IMR-90 (cell line): ENCODE measurements around the gene USP35. TPM values are rescaled to one million over a fixed set of nuclear protein-coding genes. Genes with fewer than 3 reads are reported as not detected.

ENCODE experiments used
- ATAC-seq: fragments of 200-7000 bp; cut with Tn5 transposase; 2 replicates; pipeline ENCODE4 v1.9.1; 2020; ENCODE audit warnings: low read depth, mild to moderate bottlenecking, moderate library complexity
- BruUV-seq: library from RNA; stranded (reverse); fragments of 400-500 nt; replicated peaks from 2 replicates; lab custom pipeline; 2021; lab: Mats Ljungman, UMichigan
- CTCF ChIA-PET: fragments of 300-600 bp; formaldehyde crosslinking; extraction: SDS; loops from one replicate; lab custom pipeline; 2021; ENCODE audit warnings: antibody characterized with exemption; lab: Yijun Ruan, JAX
- POLR2A ChIA-PET: fragments of 300-600 bp; sonication (Branson Sonifier 250); formaldehyde crosslinking; loops from one replicate; lab custom pipeline; 2022; ENCODE audit warnings: antibody characterized with exemption; ENCODE audit not compliant: unreplicated experiment; lab: Charles Lee
- DNase-seq: peaks from one replicate; pipeline ENCODE4 v3.0.0; 2013
- H2AFZ ChIP-seq: replicated peaks from 2 replicates; pipeline ENCODE3; 2013; ENCODE audit warnings: low read length, mild to moderate bottlenecking; ENCODE audit not compliant: poor library complexity
- H2AK5ac ChIP-seq: 2 replicates; pipeline ENCODE4 v1.6.1; 2013; ENCODE audit warnings: low read depth, low read length, inconsistent platforms
- H2AK9ac ChIP-seq: replicated peaks from 2 replicates; pipeline ENCODE3; 2013; ENCODE audit warnings: mild to moderate bottlenecking, low read depth, low read length, moderate library complexity; ENCODE audit not compliant: poor library complexity
- H2BK120ac ChIP-seq: 2 replicates; pipeline ENCODE4 v1.6.1; 2013; ENCODE audit warnings: low read depth, low read length, inconsistent platforms
- H2BK15ac ChIP-seq: 3 replicates; pipeline ENCODE4 v1.6.1; 2013; ENCODE audit warnings: low read depth, low read length, inconsistent platforms
- H2BK20ac ChIP-seq: 2 replicates; pipeline ENCODE4 v1.6.1; 2013; ENCODE audit warnings: low read depth, mild to moderate bottlenecking, inconsistent platforms, low read length, moderate library complexity
- H2BK5ac ChIP-seq: 2 replicates; pipeline ENCODE4 v1.6.1; 2013; ENCODE audit warnings: mild to moderate bottlenecking, low read depth, low read length, inconsistent platforms; ENCODE audit not compliant: poor library complexity, severe bottlenecking
- H3K14ac ChIP-seq: replicated peaks from 2 replicates; pipeline ENCODE4 v1.6.1; 2013; ENCODE audit warnings: low read depth, low read length, inconsistent platforms
- H3K18ac ChIP-seq: 2 replicates; pipeline ENCODE4 v1.6.1; 2013; ENCODE audit warnings: low read depth, low read length, control low read depth
- H3K23ac ChIP-seq: 2 replicates; pipeline ENCODE4 v1.6.1; 2013; ENCODE audit warnings: low read depth, low read length, inconsistent platforms
- H3K27ac ChIP-seq: 2 replicates; pipeline ENCODE4 v1.5.1; 2013; ENCODE audit warnings: mild to moderate bottlenecking, control low read depth, low read length; ENCODE audit not compliant: insufficient read depth
- H3K27me3 ChIP-seq: 2 replicates; pipeline ENCODE4 v1.6.1; 2013; ENCODE audit warnings: low read length; ENCODE audit not compliant: control insufficient read depth, insufficient read depth
- H3K36me3 ChIP-seq: 2 replicates; pipeline ENCODE4 v1.6.1; 2013; ENCODE audit warnings: low read length, mixed read lengths; ENCODE audit not compliant: control insufficient read depth, insufficient read depth
- H3K4ac ChIP-seq: 2 replicates; pipeline ENCODE4 v1.6.1; 2013; ENCODE audit warnings: low read depth, low read length, inconsistent platforms
- H3K4me1 ChIP-seq: 2 replicates; pipeline ENCODE4 v1.6.1; 2013; ENCODE audit warnings: low read length, mixed read lengths; ENCODE audit not compliant: control insufficient read depth, insufficient read depth
- H3K4me2 ChIP-seq: 2 replicates; pipeline ENCODE4 v1.6.1; 2013; ENCODE audit warnings: low read depth, mild to moderate bottlenecking, control low read depth, low read length, moderate library complexity
- H3K4me3 ChIP-seq: 2 replicates; pipeline ENCODE4 v1.5.1; 2013; ENCODE audit warnings: low read depth, mild to moderate bottlenecking, control low read depth, low read length, moderate library complexity; ENCODE audit not compliant: insufficient read depth
- H3K56ac ChIP-seq: 2 replicates; pipeline ENCODE4 v1.6.1; 2013; ENCODE audit warnings: low read length, inconsistent platforms; ENCODE audit not compliant: insufficient read depth; ENCODE audit errors: extremely low read depth
- H3K79me1 ChIP-seq, 2 experiments: 2 replicates each; pipeline ENCODE4 v1.6.1; 2013; ENCODE audit warnings: low read length in 2 of 2, inconsistent platforms in 1 of 2, low read depth in 1 of 2
- H3K9ac ChIP-seq: 2 replicates; pipeline ENCODE4 v1.6.1; 2013; ENCODE audit warnings: low read depth, low read length, control low read depth
- H3K9me1 ChIP-seq: 2 replicates; pipeline ENCODE4 v1.6.1; 2013; ENCODE audit warnings: low read length, inconsistent platforms; ENCODE audit not compliant: insufficient read depth
- H3K9me3 ChIP-seq: 2 replicates; pipeline ENCODE4 v1.6.1; 2013; ENCODE audit warnings: low read length; ENCODE audit not compliant: control insufficient read depth, insufficient read depth
- H4K20me1 ChIP-seq: 2 replicates; pipeline ENCODE4 v1.6.1; 2013; ENCODE audit warnings: low read length, inconsistent platforms; ENCODE audit not compliant: insufficient read depth
- H4K5ac ChIP-seq: 2 replicates; pipeline ENCODE4 v1.6.1; 2013; ENCODE audit warnings: mild to moderate bottlenecking, low read depth, low read length, control low read depth
- H4K8ac ChIP-seq, 2 experiments: 2 replicates each; pipeline ENCODE4 v1.6.1; 2013; ENCODE audit warnings: low read depth in 2 of 2, low read length in 2 of 2, control low read depth in 1 of 2, inconsistent platforms in 1 of 2
- H4K91ac ChIP-seq: 2 replicates; pipeline ENCODE4 v1.6.1; 2013; ENCODE audit warnings: low read depth, low read length, inconsistent platforms; ENCODE audit not compliant: insufficient read depth
- CEBPB ChIP-seq: IDR thresholded peaks from 2 replicates; pipeline ENCODE4 v1.6.1; 2012; ENCODE audit warnings: low read depth, low read length, improper control_type of control experiment
- MAZ ChIP-seq: IDR thresholded peaks from 2 replicates; pipeline ENCODE4 v1.6.1; 2012; ENCODE audit warnings: low read depth, mild to moderate bottlenecking, low read length, improper control_type of control experiment, moderate library complexity, borderline replicate concordance
- SMC3 ChIP-seq: fragments of 150-350 bp; IDR thresholded peaks from 2 replicates; pipeline ENCODE4 v1.6.1; 2016; ENCODE audit warnings: low read depth, mild to moderate bottlenecking, antibody characterized with exemption, low read length, moderate library complexity
- USF2 ChIP-seq: fragments of 150-350 bp; IDR thresholded peaks from 2 replicates; pipeline ENCODE4 v1.6.1; 2017; ENCODE audit warnings: mild to moderate bottlenecking, antibody characterized with exemption, low read length, low read depth
- WGBS, 2 experiments: methylation state at CpG; one replicate each; pipeline versions ENCODE4 v1.1.5 to v1.1.7; 2013; ENCODE audit warnings: missing lambda C conversion rate in 2 of 2; ENCODE audit not compliant: insufficient read length in 1 of 2; ENCODE audit errors: extremely low coverage in 2 of 2; 5-methylcytosine and 5-hydroxymethylcytosine counted together
- dilution Hi-C: fragments of 300-500 bp; cut with HindIII; formaldehyde crosslinking; loops from one replicate; pipeline ENCODE4 v1.14.3; 2018; ENCODE audit warnings: low sequenced_read_pairs; ENCODE audit not compliant: unreplicated experiment
- in situ Hi-C: fragments of 300-500 bp; cut with MboI; formaldehyde crosslinking; loops from 3 replicates; pipeline ENCODE4 v1.14.3; 2019; ENCODE audit warnings: low sequenced_read_pairs, inconsistent platforms, mixed read lengths
- intact Hi-C: fragments of 100-400 bp; cut with micrococcal nuclease; formaldehyde crosslinking; loops from 2 replicates; pipeline ENCODE4 v1.10.0; 2022
- polyA plus RNA-seq, 3 experiments: library from polyadenylated mRNA; depleted of rRNA; stranded (reverse); fragments of >200 nt; gene quantifications; 2 replicates each; pipeline ENCODE4 v1.2.3, GENCODE V29; 2012; ENCODE audit warnings: low replicate concordance in 1 of 3
- total RNA-seq: library from RNA; depleted of rRNA; stranded (reverse); fragments of >200 nt; gene quantifications from 2 replicates; pipeline ENCODE4 v1.2.3, GENCODE V29; 2012

USP35 gene
- total and polyA plus RNA-seq, 2 of the 4 experiments (the other 2 are of a cell fraction) = 2.7 to 11.3 TPM

- DNase-seq (no peak), ATAC-seq (no peak)
- Histone ChIP-seq H3K36me3 (no peaks in the 10 kb centered on the region), H4K91ac (no peak overlapping the region), H3K23ac (no peak overlapping the region), H2BK20ac (no peak overlapping the region), H3K9ac (no peak overlapping the region), H3K79me1 (no peaks in the 10 kb centered on the region), H3K4me3 (no peak overlapping the region), H3K18ac (no peak overlapping the region), H4K5ac (no peak overlapping the region), H3K27me3 (no peaks in the 10 kb centered on the region), H3K27ac (no peak overlapping the region), H3K9me1 (no peaks in the 10 kb centered on the region), H4K8ac (no peak overlapping the region), H4K20me1 (no peaks in the 10 kb centered on the region), H3K4ac (no peak overlapping the region), H3K9me3 (no peaks in the 10 kb centered on the region), H2AK5ac (no peak overlapping the region), H3K14ac (no peak overlapping the region), H2BK5ac (no peak overlapping the region), H2BK15ac (no peak overlapping the region), H2BK120ac (no peak overlapping the region), H3K4me1 (no peaks in the 10 kb centered on the region), H2AK9ac (no peak overlapping the region), H3K56ac (no peak overlapping the region), H2AFZ (no peak overlapping the region), H3K4me2 (no peak overlapping the region)
- in situ Hi-C loops (no loop called here), dilution Hi-C loops (no loop called here), intact Hi-C loops (no loop called here)
- BruUV-seq = no TSS peak
- ChIA-PET POLR2A (interaction anchor here (0.5 kb wide), 1 partner anchor 56 kb away, joined by 15 read pairs; no protein-coding TSS in a partner anchor), CTCF (no interaction called here)
- no peak for TF ChIP-seq MAZ
- no peak for TF ChIP-seq CEBPB
- no peak for TF ChIP-seq SMC3
- no peak for TF ChIP-seq USF2
- WGBS, 2 experiments = 100% methylated on average over 1 of the region's 1 CpG; no CpG with 5 or more reads in 1 of the 2 experiments
These were observed 43.2 kb upstream of the USP35 start for GRCh38 chr11:78145511-78146025.
